Activated CD4-positive, alpha-beta T cell treated with anti-CD3 and anti-CD28 coated beads for 24 hours (primary cell): ENCODE data around the gene LAMB1.
"Not testable (repeated sequence)": the region's sequence is repeated elsewhere in the genome, so short reads cannot be mapped to it uniquely, and the experiment has no call there.

Source experiments
- DNase-seq, 2 donors: peaks; one replicate each; pipeline ENCODE4 v3.0.0-alpha.2; 2020; ENCODE audit warnings: low read depth in 2 of 2

Gene LAMB1

DNA sequence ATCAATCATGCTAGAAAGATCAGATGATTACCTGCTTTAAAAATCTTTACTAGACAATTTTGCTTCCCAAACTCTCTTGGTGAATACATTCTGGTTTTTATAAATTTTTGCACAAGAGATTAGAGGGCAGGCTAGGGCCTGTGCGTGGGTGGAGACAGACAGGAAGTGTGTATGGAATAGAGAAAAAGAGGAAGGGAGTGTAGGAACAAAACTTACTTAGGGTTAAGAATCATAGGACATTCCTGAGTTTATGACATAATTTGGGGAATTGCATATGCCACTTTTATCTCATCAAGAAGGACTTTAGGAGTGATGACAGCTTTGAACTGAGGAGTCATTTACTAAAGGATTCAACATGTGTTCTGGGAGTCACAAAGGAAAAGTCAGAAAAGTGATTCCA lies 31.3 kb downstream of the LAMB1 start:
- DNase-seq, result no peak

DNA sequence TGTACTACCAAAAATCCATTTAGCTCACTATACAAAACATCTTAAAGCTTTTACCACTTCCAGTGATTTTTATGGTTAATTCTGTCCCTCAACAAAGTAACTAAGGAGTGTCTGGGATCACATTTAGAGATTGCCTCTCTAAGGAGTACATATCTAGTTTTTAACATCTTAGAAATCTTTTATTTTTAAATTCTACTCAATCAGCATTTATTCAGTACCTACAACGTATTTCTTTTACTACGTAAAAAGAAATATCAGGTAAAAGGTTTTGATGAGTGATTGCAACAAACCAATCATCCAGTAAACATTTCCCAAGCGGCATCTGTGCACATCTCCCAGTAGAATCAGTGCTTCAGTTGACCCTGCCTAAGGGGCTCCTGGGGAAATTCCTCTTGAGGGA lies 31.9 kb downstream of the LAMB1 start:
- no peak for DNase-seq

DNA sequence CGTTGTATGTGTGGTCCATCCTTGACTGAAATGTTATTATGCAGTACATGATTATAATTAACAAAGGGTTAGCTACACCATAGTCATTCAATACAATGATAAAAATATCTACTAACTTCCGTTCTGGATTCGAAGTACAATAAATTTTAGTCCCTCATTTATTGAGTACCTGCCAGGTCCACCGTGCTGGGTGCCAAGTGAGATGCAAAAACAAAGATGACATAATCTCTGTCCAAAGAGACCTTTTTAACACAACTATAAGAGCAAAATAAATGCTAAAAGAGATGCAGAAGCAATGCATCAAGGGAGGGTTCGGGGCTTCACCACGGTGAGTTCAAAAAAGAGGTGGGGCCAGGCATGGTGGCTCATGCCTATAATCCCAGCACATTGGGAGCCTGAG lies 33.1 kb downstream of the LAMB1 start:
- DNase-seq, result no peak

DNA sequence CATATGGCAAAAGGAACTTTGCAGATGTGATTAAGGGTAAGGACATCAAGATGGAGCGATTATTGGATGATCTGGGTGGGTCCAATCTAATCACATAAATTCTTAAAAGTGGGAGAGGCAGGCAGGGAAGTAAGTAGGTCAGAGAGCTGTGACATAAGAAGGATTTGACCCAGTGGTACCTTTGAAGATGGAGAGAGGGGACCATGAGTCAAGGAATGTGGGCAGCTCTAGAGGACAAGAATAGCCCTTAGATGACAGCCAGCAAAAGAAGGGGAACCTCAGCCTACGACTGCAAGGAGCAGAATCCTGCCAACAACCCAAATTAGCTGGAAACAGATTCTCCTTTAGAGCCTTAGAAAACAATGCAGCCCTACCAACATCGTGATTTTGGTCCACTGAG lies 34.5 kb downstream of the LAMB1 start:
- no peak for DNase-seq

DNA sequence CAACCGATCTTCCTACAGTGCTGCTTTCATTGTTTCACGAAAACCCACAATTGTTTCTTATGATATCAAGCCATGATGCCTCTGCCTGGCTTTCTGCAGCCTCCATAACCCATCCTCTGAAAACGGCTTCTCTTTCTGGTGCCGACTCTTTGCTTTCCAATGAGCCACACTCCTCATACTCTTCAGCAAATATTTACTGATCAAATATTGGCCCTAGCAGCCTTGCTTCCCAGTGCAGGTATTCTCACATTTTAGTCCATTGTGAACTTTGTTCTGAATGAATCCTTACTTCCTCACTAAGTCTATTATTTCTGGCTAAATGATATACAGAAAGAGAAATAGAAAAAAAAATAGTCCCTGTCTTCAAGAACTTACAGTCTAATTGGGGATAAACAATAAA lies 35.5 kb downstream of the LAMB1 start:
- no peak for DNase-seq

DNA sequence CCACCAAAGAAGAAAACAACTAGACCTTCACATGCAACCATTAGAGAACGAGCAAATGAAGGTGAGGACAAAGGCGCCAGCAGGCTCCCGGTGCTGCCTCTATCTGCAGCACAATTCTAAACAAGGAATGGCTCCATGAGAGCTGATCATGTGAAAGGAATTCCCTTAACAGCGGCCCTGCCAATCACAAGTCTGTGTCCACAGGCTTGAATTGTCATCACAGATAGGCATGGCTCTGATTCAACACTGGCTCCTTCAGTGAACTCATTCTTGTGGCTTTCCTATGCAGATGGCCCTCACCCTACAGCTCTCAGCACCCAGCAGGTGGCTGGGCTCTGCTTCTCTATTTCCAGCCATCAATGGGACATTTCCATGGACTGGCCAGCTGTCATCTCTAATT lies 36.2 kb downstream of the LAMB1 start:
- no peak for DNase-seq

DNA sequence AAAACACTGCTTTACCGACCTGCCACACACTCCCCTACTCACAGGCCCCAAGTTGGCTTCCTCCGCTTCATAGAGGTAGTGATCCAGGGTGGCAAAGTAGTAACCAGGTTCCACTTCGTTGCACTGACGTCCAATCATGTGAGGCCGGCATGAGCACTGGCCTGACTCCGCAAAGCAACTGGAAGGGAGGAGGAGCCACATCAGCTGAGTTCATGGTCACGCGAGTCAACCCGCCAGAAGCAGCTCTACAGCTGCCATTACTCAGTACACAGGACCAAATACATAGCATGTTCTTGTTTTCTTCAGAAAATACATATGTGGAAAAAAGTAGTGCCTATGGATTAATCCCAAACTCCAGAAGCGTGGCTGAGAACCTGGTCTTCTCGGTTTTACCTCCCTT lies 38.5 kb downstream of the LAMB1 start:
- DNase-seq, result no peak

DNA sequence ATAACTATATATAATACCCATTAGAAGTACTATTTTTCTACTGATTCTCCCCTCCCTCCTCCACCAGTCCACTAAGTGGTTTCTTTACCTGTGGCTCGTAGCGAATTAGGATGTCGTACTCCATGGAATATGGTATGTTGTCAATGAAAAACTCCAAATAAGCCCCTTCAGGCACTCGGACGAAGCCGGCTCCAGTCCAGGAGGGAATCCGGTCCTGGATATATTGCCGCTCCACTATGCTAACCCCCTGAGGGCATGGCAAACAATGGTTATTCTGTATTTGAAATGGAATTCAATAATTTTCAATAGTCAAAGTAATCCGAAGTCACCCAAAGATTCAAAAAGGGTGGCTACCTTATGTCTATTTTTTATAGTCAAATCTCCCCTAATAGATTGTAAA lies 40.1 kb downstream of the LAMB1 start:
- DNase-seq, result no peak

DNA sequence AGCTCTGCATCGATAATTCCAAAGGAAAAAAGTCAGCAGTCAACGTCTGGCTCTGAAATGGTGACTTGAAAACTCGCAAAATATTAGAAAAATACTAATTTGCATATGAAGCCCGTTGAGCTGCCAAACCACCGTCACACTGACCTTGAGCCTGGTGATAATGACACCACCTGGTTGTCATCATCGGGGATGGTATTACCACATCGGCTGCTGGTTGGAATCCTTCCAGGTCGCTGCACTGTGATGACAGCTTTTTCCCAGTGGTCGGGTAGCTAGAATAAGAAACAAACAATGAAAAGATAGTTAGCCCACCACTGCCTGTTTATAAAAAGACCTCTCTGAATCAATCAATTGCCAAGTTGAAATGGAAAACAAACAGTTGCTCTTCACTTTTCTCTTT lies 41.6 kb downstream of the LAMB1 start:
- DNase-seq, result no peak

DNA sequence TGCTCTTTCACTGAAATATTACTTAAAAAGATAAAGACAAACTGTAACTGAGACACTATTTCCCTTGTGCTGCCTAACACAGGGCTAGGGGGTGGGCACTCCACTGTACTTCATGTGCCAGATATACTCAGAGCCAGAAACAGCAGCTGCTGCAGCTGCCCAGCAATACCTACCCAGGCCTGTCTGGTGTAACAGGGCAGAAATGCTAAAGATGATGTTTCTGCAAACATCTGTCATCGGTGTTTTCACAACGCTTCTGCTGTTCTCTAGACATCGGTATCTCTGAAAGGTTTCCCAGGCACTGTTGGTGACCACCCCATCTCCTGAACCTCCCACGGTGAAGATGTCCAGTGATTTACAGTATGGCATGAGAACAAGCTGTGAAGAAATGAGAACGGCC lies 42.7 kb downstream of the LAMB1 start:
- DNase-seq, result no peak

DNA sequence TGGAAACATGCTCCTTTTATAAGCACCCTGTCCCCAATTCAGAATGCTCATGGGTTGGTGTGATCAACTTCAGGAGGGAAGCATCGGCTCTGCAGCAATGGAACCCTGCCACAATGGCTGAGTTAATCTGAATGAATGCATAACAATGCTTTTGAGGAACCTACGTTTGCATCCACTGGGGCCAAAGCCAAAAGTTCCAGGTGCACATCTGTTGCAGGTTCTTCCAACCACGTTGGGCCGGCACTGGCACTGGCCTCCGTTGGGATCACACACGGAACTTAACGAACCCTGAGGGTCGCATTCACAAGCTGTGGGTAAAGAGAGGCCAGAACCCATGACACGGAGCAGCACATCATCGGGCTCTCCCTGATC lies 43.4 kb downstream of the LAMB1 start:
- DNase-seq, result no peak

DNA sequence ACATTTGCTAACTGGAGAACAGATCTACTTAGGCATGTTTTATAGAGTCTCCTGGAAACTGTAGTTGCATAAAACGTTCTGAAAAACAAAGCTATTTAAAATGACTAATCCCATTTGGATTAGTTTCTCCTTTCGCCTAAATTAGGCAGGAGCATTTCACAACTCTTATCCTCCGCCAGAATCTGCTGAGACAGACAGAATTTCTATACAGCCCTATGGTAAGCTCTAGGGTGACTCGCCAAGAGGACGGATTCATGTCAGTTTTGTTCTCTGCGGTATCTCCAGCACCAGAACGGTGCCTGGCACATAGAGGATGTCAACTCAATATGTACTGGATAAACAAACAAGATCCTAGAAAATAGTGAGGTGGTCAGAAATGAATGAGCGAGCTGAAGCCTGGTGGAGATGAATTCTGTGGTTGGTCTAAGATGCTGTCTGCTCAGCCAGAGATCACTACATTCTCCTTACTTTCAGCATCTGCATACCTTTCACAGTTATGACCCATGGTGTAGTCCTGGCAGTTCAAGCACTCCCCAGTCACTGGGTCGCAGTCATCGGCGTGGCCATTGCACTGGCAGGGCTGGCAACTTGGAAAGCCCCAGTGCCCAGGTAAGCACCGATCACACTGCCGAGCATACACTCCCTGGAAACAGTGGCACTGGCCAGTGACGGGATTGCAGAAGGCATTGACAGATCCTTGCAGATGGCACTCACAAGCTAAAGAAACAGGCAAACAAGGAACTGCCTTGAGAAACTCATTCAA lies 44.0 kb downstream of the LAMB1 start:
- no peak for DNase-seq

DNA sequence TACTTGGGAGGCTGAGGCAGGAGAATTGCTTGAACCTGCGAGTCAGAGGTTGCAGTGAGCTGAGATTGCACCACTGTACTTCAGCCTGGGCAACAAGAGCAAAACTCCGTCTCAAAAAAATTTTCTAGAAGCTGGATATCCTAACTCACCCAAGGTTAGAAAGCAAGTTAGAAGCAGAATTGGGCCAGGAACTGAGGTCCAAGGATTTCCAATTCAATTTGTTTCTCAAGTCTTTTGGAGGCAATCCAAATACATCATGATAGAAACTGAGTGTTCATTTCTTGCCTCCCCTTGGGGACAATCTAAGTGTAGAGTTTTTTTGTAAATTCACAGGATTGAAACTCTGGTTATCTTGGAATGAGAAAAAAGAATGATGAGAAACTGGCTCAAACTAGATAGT lies 45.5 kb downstream of the LAMB1 start:
- DNase-seq, result no peak

DNA sequence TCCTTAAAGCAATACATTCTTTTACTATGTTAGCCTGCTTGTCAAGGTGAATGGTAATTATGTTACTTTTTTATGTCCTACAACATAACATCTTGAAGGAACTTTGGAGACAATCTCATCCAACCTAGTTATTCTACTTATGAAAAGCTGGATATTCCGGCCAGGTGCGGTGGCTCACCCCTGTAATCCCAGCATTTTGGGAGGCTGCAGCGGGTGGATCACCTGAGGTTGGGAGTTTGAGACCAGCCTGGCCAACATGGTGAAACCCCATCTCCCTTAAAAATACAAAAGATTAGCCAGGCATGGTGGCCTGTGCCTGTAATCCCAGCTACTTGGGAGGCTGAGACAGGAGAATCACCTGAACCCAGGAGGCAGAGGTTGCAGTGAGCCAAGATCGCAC lies 46.0 kb downstream of the LAMB1 start:
- not testable (repeated sequence) for DNase-seq

DNA sequence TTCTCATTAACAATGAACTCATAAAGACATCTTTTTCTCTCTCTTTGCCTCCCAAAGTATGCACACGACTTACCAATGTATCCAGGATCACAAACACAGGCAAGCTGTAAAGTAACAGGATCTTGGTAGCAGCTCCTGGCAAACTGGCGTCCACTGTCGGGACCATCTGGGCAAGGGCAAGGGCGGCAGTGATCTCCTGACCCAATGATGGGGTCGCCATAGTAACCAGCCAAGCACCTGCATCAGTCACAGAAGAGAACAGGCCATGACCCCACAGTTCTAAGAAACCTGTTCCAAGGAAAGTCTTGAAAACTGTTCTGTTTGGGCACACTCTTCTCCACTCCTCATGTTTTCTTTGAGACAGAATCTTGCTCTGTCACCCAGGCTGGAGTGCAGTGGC lies 47.6 kb downstream of the LAMB1 start:
- no peak for DNase-seq

DNA sequence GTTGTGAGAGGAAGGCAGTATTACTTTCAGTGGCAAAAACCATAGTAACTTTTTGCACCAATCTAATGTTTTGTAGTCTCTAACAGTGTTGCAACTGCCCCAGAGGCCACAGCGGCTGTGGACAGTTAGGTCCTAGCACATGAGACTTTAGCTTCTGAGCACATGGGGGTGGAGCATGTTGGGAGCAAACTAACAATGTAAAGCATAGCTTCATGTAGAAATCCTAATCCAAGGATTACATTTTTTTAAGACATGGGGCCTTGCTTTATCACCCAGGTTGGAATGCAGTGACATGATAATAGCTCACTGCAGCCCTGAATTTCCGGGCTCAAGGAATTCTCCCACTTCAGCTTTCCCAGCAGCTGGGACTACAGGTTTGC lies 49.0 kb downstream of the LAMB1 start:
- no peak for DNase-seq

DNA sequence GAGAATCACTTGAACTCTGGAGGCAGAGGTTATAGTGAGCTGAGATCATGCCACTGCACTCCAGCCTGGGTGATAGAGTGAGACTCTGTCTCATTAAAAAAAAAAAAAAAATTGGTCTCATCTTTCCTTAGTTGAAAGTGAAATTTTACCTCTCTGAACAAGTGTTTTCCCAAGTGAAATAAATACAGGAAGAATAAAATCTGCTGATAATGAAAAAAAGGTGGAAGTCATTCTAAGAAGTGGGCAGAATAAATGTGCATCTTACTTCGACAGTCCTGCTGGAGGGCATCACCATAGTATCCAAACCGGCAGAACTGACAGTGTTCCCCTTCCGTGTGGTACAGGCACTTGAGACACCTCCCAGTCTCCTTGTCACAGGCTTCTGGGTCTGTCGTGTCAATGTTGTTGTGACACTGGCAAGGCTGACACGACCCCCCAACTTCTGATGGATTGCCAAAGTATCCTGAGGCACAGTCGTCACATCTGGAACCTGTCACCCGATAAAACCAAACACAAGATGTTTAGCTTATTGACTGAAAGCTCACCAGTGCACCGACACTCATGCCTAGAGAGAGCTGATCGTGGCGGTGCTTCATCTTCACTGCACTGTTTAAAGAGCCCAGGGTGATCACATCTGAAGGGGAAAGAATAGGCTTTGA lies 49.6 kb downstream of the LAMB1 start:
- no peak for DNase-seq

DNA sequence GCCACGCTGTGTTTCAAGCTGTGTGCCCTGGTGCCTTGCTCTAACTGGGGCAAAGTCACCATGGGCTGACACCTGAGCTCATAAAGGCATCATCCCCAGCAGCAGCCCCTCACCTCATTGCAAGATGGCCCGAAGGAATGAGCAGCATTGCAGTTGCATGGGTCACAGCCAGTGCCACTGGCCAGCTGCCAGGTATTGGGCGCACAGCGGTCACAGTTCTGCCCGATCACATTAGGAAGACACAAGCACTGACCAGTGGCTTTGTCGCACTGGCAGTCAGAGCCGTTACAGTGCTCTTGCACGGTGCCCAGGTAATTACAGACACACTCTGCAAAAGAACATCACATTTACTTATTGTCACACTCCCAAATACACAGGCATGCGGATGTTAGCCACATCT lies 51.1 kb downstream of the LAMB1 start:
- DNase-seq, result no peak

DNA sequence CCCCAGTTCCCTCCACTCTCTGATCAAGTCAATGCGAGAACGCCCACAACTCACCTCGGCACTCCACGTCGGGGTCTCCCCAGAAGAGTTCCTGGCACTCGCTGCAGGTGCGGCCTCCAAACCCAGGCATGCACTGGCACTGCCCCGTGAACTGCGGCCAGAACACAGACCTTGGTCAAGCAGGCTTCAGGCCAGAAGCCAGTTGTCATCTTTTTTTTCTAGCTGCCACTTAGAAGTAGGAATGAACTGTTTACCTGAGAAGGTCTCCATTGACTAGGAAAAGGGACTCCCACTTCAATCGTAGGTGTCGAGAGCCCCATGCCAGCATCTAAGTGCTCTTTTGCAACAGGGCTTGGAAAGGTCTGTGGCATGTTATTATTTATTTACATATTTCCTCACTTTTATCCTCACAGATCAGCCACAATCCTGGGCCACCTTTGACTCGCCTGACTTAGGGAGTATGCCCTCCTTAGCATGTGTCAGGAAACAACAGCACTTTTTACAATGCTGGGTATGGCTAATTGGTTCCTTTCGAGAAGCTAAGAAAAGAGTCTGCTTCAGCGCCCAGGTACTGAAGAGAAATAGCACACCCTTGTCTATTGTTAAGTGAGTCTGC lies 51.7 kb downstream of the LAMB1 start:
- DNase-seq, result no peak

DNA sequence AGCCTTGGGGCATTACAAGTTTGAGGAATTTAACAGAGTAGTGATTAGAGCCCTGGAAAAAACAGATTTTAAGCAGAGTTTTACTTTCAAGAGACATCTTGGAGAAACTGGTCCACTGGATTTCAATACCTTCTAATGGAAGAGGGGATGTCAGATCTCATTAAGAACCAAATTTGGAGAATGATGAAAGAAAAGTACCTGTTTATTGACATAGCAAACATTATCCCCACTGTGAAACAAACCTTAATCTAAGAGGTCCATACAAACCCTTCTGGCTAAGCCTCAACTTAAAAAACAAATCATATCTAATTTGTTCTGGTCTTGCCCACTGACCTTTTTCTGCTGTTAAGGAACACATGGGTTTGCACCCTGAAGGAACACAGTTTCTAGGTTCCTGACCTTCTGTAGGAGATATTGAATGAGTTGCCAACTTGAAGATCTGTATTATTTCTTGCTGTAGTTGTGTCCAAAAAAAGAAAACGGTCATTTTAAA lies 53.5 kb downstream of the LAMB1 start:
- DNase-seq, result no peak

DNA sequence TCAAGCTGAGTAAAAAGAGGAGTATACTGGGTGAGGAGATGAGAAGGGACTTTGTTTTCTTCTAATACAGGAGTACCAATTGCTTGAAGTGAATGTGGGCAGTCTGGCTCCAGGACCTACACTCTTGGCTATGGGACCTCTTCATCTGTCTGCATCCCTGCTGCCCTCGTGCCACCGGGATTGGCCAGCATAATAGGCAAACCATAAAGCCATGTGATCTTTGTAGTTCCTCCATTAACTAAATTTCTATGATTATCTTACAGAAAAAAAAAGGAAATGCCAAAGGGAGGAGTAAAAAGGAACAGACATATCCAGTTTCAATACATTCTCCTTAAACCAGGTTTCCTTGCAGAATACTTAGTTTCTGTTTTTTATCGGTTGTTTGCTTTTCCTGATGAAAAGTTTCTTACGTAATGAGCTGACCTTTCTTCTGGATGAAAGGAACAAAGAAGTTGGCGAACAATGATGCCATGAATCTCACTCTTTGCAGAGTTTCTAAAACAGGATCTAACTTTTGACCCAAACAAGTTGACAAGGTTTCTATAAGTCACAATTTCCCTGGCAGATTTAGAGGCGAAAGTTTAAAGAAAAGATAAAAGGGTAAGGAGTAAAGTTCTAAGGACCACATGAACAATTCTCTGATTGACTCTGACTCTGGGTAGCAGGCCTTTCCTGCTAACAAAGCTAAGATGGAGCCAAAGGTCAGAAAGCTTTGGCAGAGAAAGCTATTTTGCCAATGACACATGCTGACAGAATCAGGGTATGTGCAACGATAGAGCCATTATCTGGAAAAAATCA lies 54.1 kb downstream of the LAMB1 start:
- DNase-seq, result no peak

DNA sequence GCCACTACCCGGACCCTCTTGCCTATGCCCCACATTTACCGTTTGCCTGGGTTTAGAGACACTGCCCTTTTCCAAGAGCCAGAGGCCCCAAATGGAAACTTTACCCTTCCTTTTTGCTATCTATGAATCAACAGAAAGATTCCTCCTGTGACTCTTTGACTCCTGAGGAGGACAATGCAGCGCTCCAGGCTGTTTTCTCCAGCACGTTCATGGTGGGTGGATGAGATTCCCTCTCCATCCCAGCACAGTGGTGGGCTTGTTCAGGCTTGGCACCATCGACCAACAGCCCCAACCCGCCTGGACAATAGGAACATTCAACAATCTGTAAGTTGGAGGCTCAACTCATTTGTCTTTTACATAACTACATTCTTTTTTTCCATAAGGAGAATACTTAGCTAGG lies 56.1 kb downstream of the LAMB1 start:
- no peak for DNase-seq
